IMR-90 (cell line): Measurements from ENCODE around the gene DEUP1. TPM values are rescaled to one million over a fixed set of nuclear protein-coding genes. Genes with fewer than 3 reads are reported as not detected.

ENCODE experiments used
- ATAC-seq: fragments of 200-7000 bp; cut with Tn5 transposase; 2 replicates; pipeline ENCODE4 v1.9.1; 2020; ENCODE audit warnings: low read depth, mild to moderate bottlenecking, moderate library complexity
- BruUV-seq: library from RNA; stranded (reverse); fragments of 400-500 nt; replicated peaks from 2 replicates; lab custom pipeline; 2021; lab: Mats Ljungman, UMichigan
- CTCF ChIA-PET: fragments of 300-600 bp; formaldehyde crosslinking; extraction: SDS; loops from one replicate; lab custom pipeline; 2021; ENCODE audit warnings: antibody characterized with exemption; lab: Yijun Ruan, JAX
- POLR2A ChIA-PET: fragments of 300-600 bp; sonication (Branson Sonifier 250); formaldehyde crosslinking; loops from one replicate; lab custom pipeline; 2022; ENCODE audit warnings: antibody characterized with exemption; ENCODE audit not compliant: unreplicated experiment; lab: Charles Lee
- DNase-seq: peaks from one replicate; pipeline ENCODE4 v3.0.0; 2013
- H2AFZ ChIP-seq: replicated peaks from 2 replicates; pipeline ENCODE3; 2013; ENCODE audit warnings: low read length, mild to moderate bottlenecking; ENCODE audit not compliant: poor library complexity
- H2AK5ac ChIP-seq: 2 replicates; pipeline ENCODE4 v1.6.1; 2013; ENCODE audit warnings: low read depth, low read length, inconsistent platforms
- H2AK9ac ChIP-seq: replicated peaks from 2 replicates; pipeline ENCODE3; 2013; ENCODE audit warnings: mild to moderate bottlenecking, low read depth, low read length, moderate library complexity; ENCODE audit not compliant: poor library complexity
- H2BK120ac ChIP-seq: 2 replicates; pipeline ENCODE4 v1.6.1; 2013; ENCODE audit warnings: low read depth, low read length, inconsistent platforms
- H2BK15ac ChIP-seq: 3 replicates; pipeline ENCODE4 v1.6.1; 2013; ENCODE audit warnings: low read depth, low read length, inconsistent platforms
- H2BK20ac ChIP-seq: 2 replicates; pipeline ENCODE4 v1.6.1; 2013; ENCODE audit warnings: low read depth, mild to moderate bottlenecking, inconsistent platforms, low read length, moderate library complexity
- H2BK5ac ChIP-seq: 2 replicates; pipeline ENCODE4 v1.6.1; 2013; ENCODE audit warnings: mild to moderate bottlenecking, low read depth, low read length, inconsistent platforms; ENCODE audit not compliant: poor library complexity, severe bottlenecking
- H3K14ac ChIP-seq: replicated peaks from 2 replicates; pipeline ENCODE4 v1.6.1; 2013; ENCODE audit warnings: low read depth, low read length, inconsistent platforms
- H3K18ac ChIP-seq: 2 replicates; pipeline ENCODE4 v1.6.1; 2013; ENCODE audit warnings: low read depth, low read length, control low read depth
- H3K23ac ChIP-seq: 2 replicates; pipeline ENCODE4 v1.6.1; 2013; ENCODE audit warnings: low read depth, low read length, inconsistent platforms
- H3K27ac ChIP-seq: 2 replicates; pipeline ENCODE4 v1.5.1; 2013; ENCODE audit warnings: mild to moderate bottlenecking, control low read depth, low read length; ENCODE audit not compliant: insufficient read depth
- H3K27me3 ChIP-seq: 2 replicates; pipeline ENCODE4 v1.6.1; 2013; ENCODE audit warnings: low read length; ENCODE audit not compliant: control insufficient read depth, insufficient read depth
- H3K36me3 ChIP-seq: 2 replicates; pipeline ENCODE4 v1.6.1; 2013; ENCODE audit warnings: low read length, mixed read lengths; ENCODE audit not compliant: control insufficient read depth, insufficient read depth
- H3K4ac ChIP-seq: 2 replicates; pipeline ENCODE4 v1.6.1; 2013; ENCODE audit warnings: low read depth, low read length, inconsistent platforms
- H3K4me1 ChIP-seq: 2 replicates; pipeline ENCODE4 v1.6.1; 2013; ENCODE audit warnings: low read length, mixed read lengths; ENCODE audit not compliant: control insufficient read depth, insufficient read depth
- H3K4me2 ChIP-seq: 2 replicates; pipeline ENCODE4 v1.6.1; 2013; ENCODE audit warnings: low read depth, mild to moderate bottlenecking, control low read depth, low read length, moderate library complexity
- H3K4me3 ChIP-seq: 2 replicates; pipeline ENCODE4 v1.5.1; 2013; ENCODE audit warnings: low read depth, mild to moderate bottlenecking, control low read depth, low read length, moderate library complexity; ENCODE audit not compliant: insufficient read depth
- H3K56ac ChIP-seq: 2 replicates; pipeline ENCODE4 v1.6.1; 2013; ENCODE audit warnings: low read length, inconsistent platforms; ENCODE audit not compliant: insufficient read depth; ENCODE audit errors: extremely low read depth
- H3K79me1 ChIP-seq, 2 experiments: 2 replicates each; pipeline ENCODE4 v1.6.1; 2013; ENCODE audit warnings: low read length in 2 of 2, inconsistent platforms in 1 of 2, low read depth in 1 of 2
- H3K9ac ChIP-seq: 2 replicates; pipeline ENCODE4 v1.6.1; 2013; ENCODE audit warnings: low read depth, low read length, control low read depth
- H3K9me1 ChIP-seq: 2 replicates; pipeline ENCODE4 v1.6.1; 2013; ENCODE audit warnings: low read length, inconsistent platforms; ENCODE audit not compliant: insufficient read depth
- H3K9me3 ChIP-seq: 2 replicates; pipeline ENCODE4 v1.6.1; 2013; ENCODE audit warnings: low read length; ENCODE audit not compliant: control insufficient read depth, insufficient read depth
- H4K20me1 ChIP-seq: 2 replicates; pipeline ENCODE4 v1.6.1; 2013; ENCODE audit warnings: low read length, inconsistent platforms; ENCODE audit not compliant: insufficient read depth
- H4K5ac ChIP-seq: 2 replicates; pipeline ENCODE4 v1.6.1; 2013; ENCODE audit warnings: mild to moderate bottlenecking, low read depth, low read length, control low read depth
- H4K8ac ChIP-seq, 2 experiments: 2 replicates each; pipeline ENCODE4 v1.6.1; 2013; ENCODE audit warnings: low read depth in 2 of 2, low read length in 2 of 2, control low read depth in 1 of 2, inconsistent platforms in 1 of 2
- H4K91ac ChIP-seq: 2 replicates; pipeline ENCODE4 v1.6.1; 2013; ENCODE audit warnings: low read depth, low read length, inconsistent platforms; ENCODE audit not compliant: insufficient read depth
- MAFK ChIP-seq: IDR thresholded peaks from 2 replicates; pipeline ENCODE4 v1.6.1; 2012; ENCODE audit warnings: low read depth, low read length, improper control_type of control experiment
- NFE2L2 ChIP-seq: fragments of 150-350 bp; IDR thresholded peaks from 2 replicates; pipeline ENCODE4 v1.6.1; 2016; ENCODE audit warnings: low read depth, mild to moderate bottlenecking, low read length
- dilution Hi-C: fragments of 300-500 bp; cut with HindIII; formaldehyde crosslinking; loops from one replicate; pipeline ENCODE4 v1.14.3; 2018; ENCODE audit warnings: low sequenced_read_pairs; ENCODE audit not compliant: unreplicated experiment
- in situ Hi-C: fragments of 300-500 bp; cut with MboI; formaldehyde crosslinking; loops from 3 replicates; pipeline ENCODE4 v1.14.3; 2019; ENCODE audit warnings: low sequenced_read_pairs, inconsistent platforms, mixed read lengths
- intact Hi-C: fragments of 100-400 bp; cut with micrococcal nuclease; formaldehyde crosslinking; loops from 2 replicates; pipeline ENCODE4 v1.10.0; 2022
- polyA plus RNA-seq, 3 experiments: library from polyadenylated mRNA; depleted of rRNA; stranded (reverse); fragments of >200 nt; gene quantifications; 2 replicates each; pipeline ENCODE4 v1.2.3, GENCODE V29; 2012; ENCODE audit warnings: low replicate concordance in 1 of 3
- total RNA-seq: library from RNA; depleted of rRNA; stranded (reverse); fragments of >200 nt; gene quantifications from 2 replicates; pipeline ENCODE4 v1.2.3, GENCODE V29; 2012

Gene DEUP1
- total and polyA plus RNA-seq, 2 of the 4 experiments (the other 2 are of a cell fraction), result not detected

DNA sequence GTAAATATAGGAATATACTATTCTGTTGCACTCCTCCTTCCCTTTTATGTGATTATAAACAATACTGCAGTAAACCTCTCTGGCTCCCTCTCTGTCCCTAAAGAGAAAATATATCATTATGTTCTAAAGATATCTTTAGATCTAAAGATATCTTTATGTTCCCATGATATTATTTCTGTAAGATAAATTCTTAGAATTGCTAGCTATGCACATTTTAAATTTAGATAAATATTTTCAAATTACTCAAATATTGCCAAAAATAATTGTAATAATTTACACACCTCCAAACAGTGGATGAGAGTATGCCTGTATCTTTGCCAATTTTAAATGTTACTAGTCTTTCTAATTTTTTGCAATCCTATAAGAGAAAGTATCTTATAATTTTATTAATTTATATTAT, 10.3 kb upstream of the DEUP1 start:
- dilution Hi-C loops (no loop called here), intact Hi-C loops (no loop called here), in situ Hi-C loops (no loop called here)
- no TSS peak for BruUV-seq
- Histone ChIP-seq H3K4ac (no peak overlapping the region), H3K18ac (no peak overlapping the region), H3K9me1 (no peaks in the 10 kb centered on the region), H3K79me1 (no peaks in the 10 kb centered on the region), H2AK5ac (no peak overlapping the region), H3K4me2 (no peak overlapping the region), H2AFZ (no peak overlapping the region), H3K56ac (no peak overlapping the region), H2BK20ac (no peak overlapping the region), H2AK9ac (no peak overlapping the region), H3K4me1 (no peaks in the 10 kb centered on the region), H3K9ac (no peak overlapping the region), H3K9me3 (no peaks in the 10 kb centered on the region), H4K8ac (no peak overlapping the region), H3K23ac (no peak overlapping the region), H2BK15ac (no peak overlapping the region), H3K14ac (no peak overlapping the region), H2BK120ac (no peak overlapping the region), H3K27ac (no peak overlapping the region), H3K27me3 (no peaks in the 10 kb centered on the region), H2BK5ac (no peak overlapping the region), H4K20me1 (no peaks in the 10 kb centered on the region), H4K5ac (no peak overlapping the region), H3K36me3 (no peaks in the 10 kb centered on the region), H4K91ac (no peak overlapping the region), H3K4me3 (no peak overlapping the region)
- POLR2A ChIA-PET, result no interaction called here
- ATAC-seq (no peak), DNase-seq (no peak)
- CTCF ChIA-PET, result no interaction called here
- TF ChIP-seq NFE2L2 (no peak), MAFK (0 out of 2 replicates have a peak, but pooled peaks have one; percentile 27)
